Erythroblast (primary cell): Measurements from ENCODE around the gene CLDN17.

Experiments
- GATA1 ChIP-seq: IDR thresholded peaks from 2 replicates; pipeline ENCODE4 v1.6.1; 2011; ENCODE audit warnings: low read depth, mild to moderate bottlenecking, control low read depth, low read length, moderate library complexity
- POLR2A ChIP-seq: IDR thresholded peaks from 2 replicates; pipeline ENCODE4 v1.6.1; 2011; ENCODE audit warnings: mild to moderate bottlenecking, low read length

GRCh38 chr21:30206551-30207251 is 40.1 kb upstream of the CLDN17 start:
- no peak for TF ChIP-seq POLR2A
- TF ChIP-seq GATA1: no peak
